Prostate gland (tissue), 2 donors: ENCODE data around the gene GRIK3. TPM values are rescaled to one million over a fixed set of nuclear protein-coding genes. Genes with fewer than 3 reads are reported as not detected.

Experiments used
- DNase-seq: peaks from one replicate; pipeline ENCODE4 v3.0.0-alpha.2; 2019; ENCODE audit warnings: low spot score
- H3K27ac ChIP-seq, 2 donors: fragments of 200-600 bp; sonication (generic); 2 replicates each; pipeline ENCODE4 v1.5.1; 2017 to 2019
- H3K27me3 ChIP-seq: fragments of 200-600 bp; sonication (generic); replicated peaks from 2 replicates; pipeline ENCODE4 v1.5.1; 2019; ENCODE audit not compliant: insufficient read depth
- H3K36me3 ChIP-seq, 2 donors: fragments of 200-600 bp; sonication (generic); 1 replicate in 1 of 2; 2 replicates in 1 of 2; pipeline versions ENCODE4 v1.5.1 to v1.8.1; 2017 to 2019
- H3K4me1 ChIP-seq: fragments of 200-600 bp; sonication (generic); replicated peaks from 2 replicates; pipeline ENCODE4 v1.5.1; 2019
- H3K4me3 ChIP-seq, 2 donors: fragments of 200-600 bp; sonication (generic); 2 replicates each; pipeline ENCODE4 v1.5.1; 2017 to 2019
- H3K9me3 ChIP-seq: fragments of 200-600 bp; sonication (generic); 2 replicates; pipeline ENCODE4 v1.5.1; 2017
- CTCF ChIP-seq, 4 experiments: fragments of 200-600 bp in 2 of 4; fragments of 450-650 bp in 2 of 4; sonication (generic) in 2 of 4; IDR thresholded peaks; 1 replicate in 3 of 4; 2 replicates in 1 of 4; pipeline ENCODE4 v1.5.1; 2016 to 2019; ENCODE audit warnings: antibody characterized with exemption in 4 of 4, mild to moderate bottlenecking in 2 of 4, moderate library complexity in 2 of 4
- POLR2A ChIP-seq: fragments of 450-650 bp; IDR thresholded peaks from one replicate; pipeline ENCODE4 v1.6.1; 2016; ENCODE audit warnings: antibody characterized with exemption, mild to moderate bottlenecking
- POLR2AphosphoS5 ChIP-seq: sonication (generic); formaldehyde crosslinking; IDR thresholded peaks from one replicate; pipeline ENCODE4 v1.6.1; 2017; ENCODE audit warnings: antibody characterized with exemption
- WGBS: methylation state at CpG from one replicate; pipeline ENCODE4 v1.1.5; 2018; 5-methylcytosine and 5-hydroxymethylcytosine counted together
- intact Hi-C: fragments of 100-400 bp; cut with DNase I; formaldehyde crosslinking; loops from one replicate; pipeline ENCODE4 v1.14.2; 2022
- total RNA-seq, 2 donors: library from RNA; depleted of rRNA; stranded (reverse); fragments of >200 nt; gene quantifications; one replicate each; pipeline ENCODE4 v1.1.0, GENCODE V29; 2016

Gene GRIK3
- total RNA-seq, 2 donors from 2014 or later = 0.36 to 5.9 TPM

- intact Hi-C loops = no loop called here
- no peak overlapping the region for H3K27ac ChIP-seq
- peaks cover 48% of the 10 kb centered on the region for H3K27me3 ChIP-seq
- no peak for DNase-seq
- no peaks in the 10 kb centered on the region for H3K9me3 ChIP-seq
- no peaks in the 10 kb centered on the region for H3K36me3 ChIP-seq
- 28% methylated on average over 9 of the region's 9 CpGs for WGBS
- H3K4me1 ChIP-seq = no peaks in the 10 kb centered on the region
- H3K4me3 ChIP-seq = no peak overlapping the region
- no peak for TF ChIP-seq CTCF (IDR thresholded peaks at IDR 0.05)
- TF ChIP-seq POLR2A = no peak
- no peak for TF ChIP-seq POLR2AphosphoS5
Observed at GRCh38 chr1:37031871-37032270, 2.4 kb downstream of the GRIK3 start.

- Histone ChIP-seq H3K4me3 (no peak overlapping the region), H3K27ac (no peak overlapping the region), H3K4me1 (no peaks in the 10 kb centered on the region), H3K27me3 (peaks cover 48% of the 10 kb centered on the region), H3K9me3 (no peaks in the 10 kb centered on the region), H3K36me3 (no peaks in the 10 kb centered on the region)
- WGBS = 68% methylated on average over 8 of the region's 8 CpGs
- TF ChIP-seq CTCF (IDR thresholded peaks at IDR 0.05) = no peak
- TF ChIP-seq POLR2A = no peak
- no peak for TF ChIP-seq POLR2AphosphoS5
- no peak for DNase-seq
- intact Hi-C loops = no loop called here
Observed at GRCh38 chr1:37031429-37031828, 2.9 kb downstream of the GRIK3 start.

DNA sequence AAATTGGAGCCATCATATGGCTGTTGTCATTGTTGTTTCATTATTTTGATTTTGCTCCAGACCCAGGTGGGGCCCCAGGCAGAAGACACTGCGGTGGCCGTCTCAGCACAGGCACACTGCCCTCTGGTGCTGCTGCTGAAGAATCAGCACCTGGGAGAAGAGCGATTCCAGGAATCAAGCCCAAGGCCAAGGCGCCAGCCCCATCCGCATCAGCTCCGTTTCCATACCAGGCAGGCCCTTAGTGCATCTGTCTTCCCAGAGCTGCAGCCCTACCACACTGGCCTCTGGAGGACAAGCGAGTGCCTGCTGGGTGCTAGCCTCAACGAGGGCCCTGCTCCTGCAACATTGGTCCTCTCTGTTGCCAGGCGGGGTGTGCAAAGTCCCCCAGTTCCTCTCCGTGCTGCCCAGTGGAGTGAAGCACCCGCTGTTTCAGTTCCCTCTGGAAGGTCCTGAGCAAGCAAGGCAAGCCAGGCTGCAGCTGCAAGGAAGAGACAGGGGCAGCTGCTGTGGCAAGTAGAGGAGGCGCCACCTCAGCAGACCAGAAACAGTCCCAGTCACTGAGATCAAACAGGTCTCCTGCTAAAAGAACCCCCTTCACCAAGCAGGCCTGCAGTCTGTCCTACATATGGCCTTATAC is 5.2 kb downstream of the GRIK3 start:
- intact Hi-C loops = no loop called here
- WGBS = 34% methylated on average over 11 of the region's 12 CpGs

DNA sequence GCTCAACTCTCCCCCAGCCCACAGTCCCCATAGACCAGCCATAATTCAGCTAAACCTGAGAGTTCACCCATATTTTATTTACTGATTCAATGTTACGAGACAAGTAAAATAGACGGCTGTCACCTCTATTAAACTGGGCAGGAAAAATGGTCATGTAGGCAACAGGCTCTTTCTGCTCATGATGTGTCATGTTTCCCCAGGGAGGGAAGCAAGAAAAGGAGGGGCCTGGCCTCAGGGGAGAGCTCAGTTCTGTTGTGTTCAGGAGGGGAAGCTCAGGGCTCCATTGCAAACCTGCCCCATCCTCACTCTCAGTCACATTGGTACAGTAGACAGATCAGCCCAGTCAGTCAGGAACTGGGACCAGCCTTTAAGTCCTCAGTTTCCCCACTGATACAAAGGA is 12.8 kb downstream of the GRIK3 start:
- H3K4me1 ChIP-seq = no peaks in the 10 kb centered on the region
- H3K4me3 ChIP-seq = no peak overlapping the region
- no peak for DNase-seq
- 83% methylated on average over 2 of the region's 2 CpGs for WGBS
- no peaks in the 10 kb centered on the region for H3K36me3 ChIP-seq
- no peak overlapping the region for H3K27ac ChIP-seq
- no peaks in the 10 kb centered on the region for H3K9me3 ChIP-seq
- peaks cover 5% of the 10 kb centered on the region for H3K27me3 ChIP-seq
- intact Hi-C loops = no loop called here
- TF ChIP-seq POLR2A (no peak), POLR2AphosphoS5 (no peak), CTCF (IDR thresholded peaks at IDR 0.05) (no peak)

More for the DNA sequence above, 5.2 kb downstream of the GRIK3 start:
- Histone ChIP-seq H3K4me1 (no peaks in the 10 kb centered on the region), H3K4me3 (no peak overlapping the region), H3K27me3 (peaks cover 36% of the 10 kb centered on the region), H3K9me3 (no peaks in the 10 kb centered on the region), H3K36me3 (no peaks in the 10 kb centered on the region), H3K27ac (no peak overlapping the region)
- no peak for DNase-seq
- TF ChIP-seq POLR2AphosphoS5 (no peak), POLR2A (no peak), CTCF (IDR thresholded peaks at IDR 0.05) (no peak)

DNA sequence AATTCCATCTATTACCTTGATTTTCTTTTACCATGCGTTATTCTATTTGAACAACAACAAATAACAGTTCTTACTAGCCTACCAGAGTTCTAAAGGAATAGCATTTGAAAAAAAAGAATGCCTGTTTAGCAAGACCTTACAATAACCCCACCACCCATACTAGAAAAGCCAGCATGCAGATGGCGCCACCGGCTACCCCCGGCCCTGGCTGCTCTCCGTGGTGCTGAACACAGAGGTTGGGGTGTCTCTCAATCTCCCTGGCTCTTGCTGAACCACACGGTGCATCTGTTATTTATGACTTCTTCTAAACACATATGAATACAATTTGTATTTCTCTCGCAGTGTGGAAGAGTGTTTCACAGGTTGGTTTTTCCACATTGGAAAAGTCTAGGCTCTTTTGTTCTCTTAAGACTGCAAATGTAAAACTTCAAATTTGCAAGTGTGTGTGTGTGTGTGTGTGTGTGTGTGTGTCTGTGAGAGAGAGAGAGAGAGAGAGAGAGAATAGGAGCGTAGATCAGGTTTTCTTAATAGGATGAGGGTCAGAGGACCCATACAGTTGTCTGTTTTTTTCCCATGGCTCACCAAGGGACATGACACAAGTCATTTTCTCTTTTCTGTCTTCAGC is 13.6 kb downstream of the GRIK3 start:
- intact Hi-C loops = no loop called here
- no peak overlapping the region for H3K27ac ChIP-seq
- H3K27me3 ChIP-seq = peaks cover 5% of the 10 kb centered on the region
- no peak overlapping the region for H3K4me3 ChIP-seq
- DNase-seq = no peak
- H3K36me3 ChIP-seq = no peaks in the 10 kb centered on the region
- no peaks in the 10 kb centered on the region for H3K9me3 ChIP-seq
- H3K4me1 ChIP-seq = no peaks in the 10 kb centered on the region
- TF ChIP-seq CTCF (IDR thresholded peaks at IDR 0.05) (no peak), POLR2A (no peak), POLR2AphosphoS5 (no peak)
- 5% methylated on average over 8 of the region's 8 CpGs for WGBS
